ENCODE measurements around the gene INMT.

The INMT gene

GRCh38 chr7:30743371-30744074 is 8.4 kb upstream of the INMT start:
- TF ChIP-seq POLR2AphosphoS5 (IDR thresholded peaks at IDR 0.05; ENCODE audit: low read depth, low read length) (no peak), FOXP2 (optimal IDR thresholded peaks at IDR 0.05; ENCODE audit: borderline replicate concordance, extremely low read depth, extremely low read length, insufficient read depth) (no peak), TAF1 (IDR thresholded peaks at IDR 0.05; ENCODE audit: borderline replicate concordance, insufficient read depth, low read length) (no peak), SIN3A (IDR thresholded peaks at IDR 0.05; ENCODE audit: borderline replicate concordance, insufficient read depth, low read length) (no peak)
- TF ChIP-seq, protein P1, sequence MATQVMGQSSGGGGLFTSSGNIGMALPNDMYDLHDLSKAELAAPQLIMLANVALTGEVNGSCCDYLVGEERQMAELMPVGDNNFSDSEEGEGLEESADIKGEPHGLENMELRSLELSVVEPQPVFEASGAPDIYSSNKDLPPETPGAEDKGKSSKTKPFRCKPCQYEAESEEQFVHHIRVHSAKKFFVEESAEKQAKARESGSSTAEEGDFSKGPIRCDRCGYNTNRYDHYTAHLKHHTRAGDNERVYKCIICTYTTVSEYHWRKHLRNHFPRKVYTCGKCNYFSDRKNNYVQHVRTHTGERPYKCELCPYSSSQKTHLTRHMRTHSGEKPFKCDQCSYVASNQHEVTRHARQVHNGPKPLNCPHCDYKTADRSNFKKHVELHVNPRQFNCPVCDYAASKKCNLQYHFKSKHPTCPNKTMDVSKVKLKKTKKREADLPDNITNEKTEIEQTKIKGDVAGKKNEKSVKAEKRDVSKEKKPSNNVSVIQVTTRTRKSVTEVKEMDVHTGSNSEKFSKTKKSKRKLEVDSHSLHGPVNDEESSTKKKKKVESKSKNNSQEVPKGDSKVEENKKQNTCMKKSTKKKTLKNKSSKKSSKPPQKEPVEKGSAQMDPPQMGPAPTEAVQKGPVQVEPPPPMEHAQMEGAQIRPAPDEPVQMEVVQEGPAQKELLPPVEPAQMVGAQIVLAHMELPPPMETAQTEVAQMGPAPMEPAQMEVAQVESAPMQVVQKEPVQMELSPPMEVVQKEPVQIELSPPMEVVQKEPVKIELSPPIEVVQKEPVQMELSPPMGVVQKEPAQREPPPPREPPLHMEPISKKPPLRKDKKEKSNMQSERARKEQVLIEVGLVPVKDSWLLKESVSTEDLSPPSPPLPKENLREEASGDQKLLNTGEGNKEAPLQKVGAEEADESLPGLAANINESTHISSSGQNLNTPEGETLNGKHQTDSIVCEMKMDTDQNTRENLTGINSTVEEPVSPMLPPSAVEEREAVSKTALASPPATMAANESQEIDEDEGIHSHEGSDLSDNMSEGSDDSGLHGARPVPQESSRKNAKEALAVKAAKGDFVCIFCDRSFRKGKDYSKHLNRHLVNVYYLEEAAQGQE (IDR thresholded peaks at IDR 0.05; ENCODE audit: insufficient read depth in 1 of 2, low read depth in 2 of 2, low read length in 2 of 2): no peak

DNA sequence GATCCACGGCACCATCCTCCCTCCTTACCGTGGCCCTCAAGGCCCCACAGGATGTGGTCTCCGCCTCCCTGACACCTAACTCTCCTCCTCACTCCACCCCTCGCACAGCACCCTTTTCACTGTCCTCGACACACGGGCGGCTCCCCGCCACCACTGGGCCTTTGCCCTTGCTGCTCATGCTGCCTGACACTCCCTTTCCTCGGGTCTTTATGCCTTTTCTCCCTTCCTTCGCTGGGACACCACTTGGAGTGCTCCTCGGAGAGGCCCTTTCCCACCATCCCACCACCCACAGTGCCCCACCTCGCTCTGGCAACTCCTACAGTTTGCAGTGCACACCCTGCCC is 7.9 kb upstream of the INMT start:
- no peak for TF ChIP-seq POLR2AphosphoS5 (IDR thresholded peaks at IDR 0.05; ENCODE audit: low read depth, low read length)
- TF ChIP-seq, protein P1 (IDR thresholded peaks at IDR 0.05; ENCODE audit: insufficient read depth in 1 of 2, low read depth in 2 of 2, low read length in 2 of 2): no peak
- TF ChIP-seq SIN3A (IDR thresholded peaks at IDR 0.05; ENCODE audit: borderline replicate concordance, insufficient read depth, low read length): no peak
- TF ChIP-seq TAF1 (IDR thresholded peaks at IDR 0.05; ENCODE audit: borderline replicate concordance, insufficient read depth, low read length): no peak
- no peak for TF ChIP-seq FOXP2 (optimal IDR thresholded peaks at IDR 0.05; ENCODE audit: borderline replicate concordance, extremely low read depth, extremely low read length, insufficient read depth)

DNA sequence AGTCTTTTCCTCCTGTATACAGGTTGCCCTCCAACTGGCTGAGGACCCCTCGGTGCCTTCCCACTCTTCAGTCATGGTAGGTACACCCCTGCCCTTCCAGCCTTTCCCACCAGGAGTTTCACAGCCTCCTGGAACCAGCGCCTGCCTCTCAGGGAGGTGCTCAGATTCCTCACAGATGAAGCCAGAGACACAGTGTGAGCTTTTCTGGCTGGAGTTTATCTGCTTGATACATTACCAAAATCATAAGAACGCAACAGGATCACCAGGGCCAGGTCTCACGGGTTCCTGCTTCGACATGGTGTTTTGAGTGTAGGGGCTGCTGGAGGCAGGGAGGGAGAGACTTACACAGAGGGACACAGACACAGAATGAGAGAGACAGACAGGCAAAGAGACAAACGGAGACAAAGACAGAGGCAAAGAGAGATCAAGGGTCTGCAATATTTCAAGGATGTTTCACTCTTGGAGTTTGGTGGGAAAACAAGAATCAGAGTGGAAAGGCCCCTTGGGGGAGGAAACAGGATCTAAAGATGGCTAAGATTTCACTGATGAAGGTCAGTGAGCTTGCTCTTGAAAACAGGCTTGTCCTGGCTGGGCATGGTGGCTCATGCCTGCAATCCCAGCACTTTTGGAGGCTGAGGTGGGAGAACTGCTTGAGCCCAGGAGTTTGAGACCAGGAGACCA is 6.5 kb upstream of the INMT start:
- no peak for TF ChIP-seq FOXP2 (optimal IDR thresholded peaks at IDR 0.05; ENCODE audit: borderline replicate concordance, extremely low read depth, extremely low read length, insufficient read depth)
- no peak for TF ChIP-seq POLR2AphosphoS5 (IDR thresholded peaks at IDR 0.05; ENCODE audit: low read depth, low read length)
- TF ChIP-seq, protein P1 (IDR thresholded peaks at IDR 0.05; ENCODE audit: insufficient read depth in 1 of 2, low read depth in 2 of 2, low read length in 2 of 2): no peak
- TF ChIP-seq SIN3A (IDR thresholded peaks at IDR 0.05; ENCODE audit: borderline replicate concordance, insufficient read depth, low read length): no peak

DNA sequence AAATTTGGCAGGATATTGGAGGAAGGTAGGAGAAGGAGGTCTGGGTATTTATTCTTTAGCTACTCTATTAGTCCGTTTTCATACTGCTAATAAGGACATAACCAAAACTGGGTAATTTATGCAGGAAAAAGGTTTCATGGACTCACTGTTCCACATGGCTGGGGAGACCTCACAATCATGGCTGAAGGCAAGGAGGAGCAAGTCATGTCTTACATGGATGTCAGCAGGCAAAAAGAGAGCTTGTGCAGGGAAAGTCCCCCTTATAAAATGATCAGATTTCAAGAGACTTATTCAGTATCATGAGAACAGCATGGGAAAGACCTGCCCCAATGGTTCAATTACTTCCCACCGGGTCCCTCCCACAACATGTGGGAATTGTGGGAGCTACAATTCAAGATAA is 1.9 kb upstream of the INMT start:
- TF ChIP-seq SIN3A (IDR thresholded peaks at IDR 0.05; ENCODE audit: borderline replicate concordance, insufficient read depth, low read length) (no peak), TAF1 (IDR thresholded peaks at IDR 0.05; ENCODE audit: borderline replicate concordance, insufficient read depth, low read length) (no peak)
- TF ChIP-seq, protein P1 (IDR thresholded peaks at IDR 0.05; ENCODE audit: insufficient read depth in 1 of 2, low read depth in 2 of 2, low read length in 2 of 2): no peak
